ENCODE results near the gene MORN4.

GRCh38 chr10:97667463-97667862, 34.2 kb upstream of the MORN4 start:
- TF ChIP-seq CTCF (IDR thresholded peaks at IDR 0.05) (no peak), POLR2A (IDR thresholded peaks at IDR 0.05) (no peak)

Measured in heart left ventricle (tissue), 13 donors.